GM23338 (cell line): Measurements from ENCODE around the gene AKAP13. TPM values are rescaled to one million over a fixed set of nuclear protein-coding genes. Genes with fewer than 3 reads are reported as not detected.

Source experiments
- ATAC-seq: fragments of 200-7000 bp; cut with Tn5 transposase; 3 replicates; pipeline ENCODE4 v1.9.1; 2020
- DNase-seq: peaks from one replicate; pipeline ENCODE4 v3.0.0-alpha.2; 2015; ENCODE audit warnings: low spot score
- H2AFZ ChIP-seq: fragments of 200-600 bp; sonication (generic); 2 replicates; pipeline ENCODE4 v1.8.0; 2016; ENCODE audit warnings: antibody characterized with exemption, mild to moderate bottlenecking, moderate library complexity
- H3F3A ChIP-seq: fragments of 200-600 bp; sonication (generic); replicated peaks from 2 replicates; pipeline ENCODE4 v1.8.0; 2017; ENCODE audit warnings: antibody characterized with exemption, mixed run types, low read depth
- H3K27ac ChIP-seq: fragments of 200-600 bp; sonication (generic); 2 replicates; pipeline ENCODE4 v1.6.1; 2016; ENCODE audit warnings: low read depth
- H3K27me3 ChIP-seq: fragments of 200-600 bp; sonication (generic); 2 replicates; pipeline ENCODE4 v1.8.0; 2016; ENCODE audit warnings: mild to moderate bottlenecking, mixed run types, moderate library complexity; ENCODE audit not compliant: insufficient read depth
- H3K36me3 ChIP-seq: fragments of 200-600 bp; sonication (generic); 2 replicates; pipeline ENCODE4 v1.8.0; 2016; ENCODE audit warnings: mild to moderate bottlenecking; ENCODE audit not compliant: insufficient read depth
- H3K4me1 ChIP-seq: fragments of 200-600 bp; sonication (generic); 2 replicates; pipeline ENCODE4 v1.8.0; 2016; ENCODE audit warnings: mild to moderate bottlenecking, moderate library complexity; ENCODE audit not compliant: insufficient read depth
- H3K4me2 ChIP-seq: fragments of 200-600 bp; sonication (generic); 2 replicates; pipeline ENCODE4 v1.7.1; 2017; ENCODE audit warnings: mixed run types
- H3K4me3 ChIP-seq: fragments of 200-600 bp; sonication (generic); 2 replicates; pipeline ENCODE4 v1.6.1; 2016; ENCODE audit warnings: mixed run types
- H3K79me2 ChIP-seq: fragments of 200-600 bp; sonication (generic); replicated peaks from 2 replicates; pipeline ENCODE4 v1.8.0; 2017; ENCODE audit warnings: mild to moderate bottlenecking; ENCODE audit not compliant: insufficient read depth
- H3K9me2 ChIP-seq: fragments of 200-600 bp; sonication (generic); 2 replicates; pipeline ENCODE4 v1.8.0; 2017; ENCODE audit not compliant: insufficient read depth
- H4K20me1 ChIP-seq: fragments of 200-600 bp; sonication (generic); replicated peaks from 2 replicates; pipeline ENCODE4 v1.8.0; 2017; ENCODE audit warnings: mild to moderate bottlenecking; ENCODE audit not compliant: insufficient read depth
- H3K27ac Mint-ChIP-seq: 2 replicates; pipeline ENCODE4 v1.8.0; 2020; ENCODE audit warnings: inconsistent platforms, mild to moderate bottlenecking, moderate library complexity, mixed read lengths
- H3K27me3 Mint-ChIP-seq: 3 replicates; pipeline ENCODE4 v1.8.0; 2022; ENCODE audit warnings: low read depth, mild to moderate bottlenecking, moderate library complexity, mixed read lengths, inconsistent platforms; ENCODE audit not compliant: insufficient read depth, poor library complexity
- H3K36me3 Mint-ChIP-seq: 3 replicates; pipeline ENCODE4 v1.8.0; 2021; ENCODE audit warnings: low read depth, mild to moderate bottlenecking, inconsistent platforms, moderate library complexity, mixed read lengths
- H3K4me1 Mint-ChIP-seq: 3 replicates; pipeline ENCODE4 v1.8.0; 2020; ENCODE audit warnings: mild to moderate bottlenecking, inconsistent platforms, mixed read lengths
- H3K4me3 Mint-ChIP-seq: 3 replicates; pipeline ENCODE4 v1.8.0; 2021; ENCODE audit warnings: moderate library complexity, mild to moderate bottlenecking, inconsistent platforms, mixed read lengths
- H3K9me3 Mint-ChIP-seq: 3 replicates; pipeline ENCODE4 v1.8.0; 2020; ENCODE audit warnings: moderate library complexity, mild to moderate bottlenecking, inconsistent platforms, mixed read lengths
- CREB1 ChIP-seq: fragments of 250-450 bp; sonication (Bioruptor Pico); IDR thresholded peaks from 2 replicates; pipeline ENCODE4 v1.5.0; 2020; ENCODE audit warnings: low read depth, mild to moderate bottlenecking, moderate library complexity
- EZH2phosphoT487 ChIP-seq: fragments of 200-600 bp; sonication (generic); IDR thresholded peaks from one replicate; pipeline ENCODE4 v1.8.1; 2018; ENCODE audit warnings: antibody characterized with exemption; ENCODE audit not compliant: unreplicated experiment
- JUNB ChIP-seq: IDR thresholded peaks from one replicate; pipeline ENCODE4 v1.6.1; 2016; ENCODE audit warnings: antibody characterized with exemption; ENCODE audit not compliant: unreplicated experiment
- POLR2AphosphoS5 ChIP-seq: IDR thresholded peaks from 2 replicates; pipeline ENCODE4 v1.6.1; 2016; ENCODE audit warnings: antibody characterized with exemption, low read depth
- ZNF331 ChIP-seq: fragments of 250-450 bp; sonication (Bioruptor Pico); IDR thresholded peaks from 2 replicates; pipeline ENCODE4 v1.5.0; 2020; ENCODE audit warnings: low read depth, mild to moderate bottlenecking, moderate library complexity
- ZNF462 ChIP-seq: fragments of 250-450 bp; sonication (Bioruptor Pico); IDR thresholded peaks from 2 replicates; pipeline ENCODE4 v1.5.0; 2020; ENCODE audit warnings: mild to moderate bottlenecking, moderate library complexity
- polyA plus RNA-seq: library from polyadenylated mRNA; unstranded; fragments of >200 nt; fragmentation: Nextera tagmentation; extraction: Ambion mirVana; gene quantifications from 2 replicates; pipeline ENCODE4 v1.2.1, GENCODE V29; 2016
- total RNA-seq: library from RNA; depleted of rRNA; stranded (reverse); fragments of >200 nt; shearing (Covaris generic); gene quantifications from 2 replicates; pipeline ENCODE4 v1.2.3, GENCODE V29; 2014
- TF ChIP-seq, protein P1 (sequence below): IDR thresholded peaks from 2 replicates; pipeline ENCODE4 v1.6.1; 2016; ENCODE audit warnings: antibody characterized with exemption

Gene AKAP13
- total and polyA plus RNA-seq, 2 experiments from 2014 or later: 46.2 to 60.7 TPM

DNA sequence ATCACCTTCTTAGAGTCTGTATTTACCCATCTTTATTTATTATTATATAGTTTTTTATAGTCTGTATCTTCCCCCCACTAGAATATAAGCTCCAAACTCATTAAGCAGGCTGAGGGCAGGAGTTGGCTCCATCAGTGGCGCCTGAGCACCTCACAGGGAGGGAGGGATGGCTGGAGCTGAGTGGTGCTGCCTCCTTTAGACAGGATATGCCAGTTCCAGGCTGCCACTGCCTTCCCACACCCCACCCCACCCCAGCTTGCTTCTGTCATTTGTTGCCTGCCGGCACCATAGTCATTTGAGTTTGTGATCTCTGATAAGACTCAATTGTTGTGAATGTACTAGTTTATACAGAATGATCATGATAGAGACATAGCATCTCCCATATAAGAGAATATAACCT lies 328.8 kb downstream of the AKAP13 start (continued):
- TF ChIP-seq ZNF462 (CRISPR knock-in tag) (no peak), POLR2AphosphoS5 (no peak), JUNB (no peak)

DNA sequence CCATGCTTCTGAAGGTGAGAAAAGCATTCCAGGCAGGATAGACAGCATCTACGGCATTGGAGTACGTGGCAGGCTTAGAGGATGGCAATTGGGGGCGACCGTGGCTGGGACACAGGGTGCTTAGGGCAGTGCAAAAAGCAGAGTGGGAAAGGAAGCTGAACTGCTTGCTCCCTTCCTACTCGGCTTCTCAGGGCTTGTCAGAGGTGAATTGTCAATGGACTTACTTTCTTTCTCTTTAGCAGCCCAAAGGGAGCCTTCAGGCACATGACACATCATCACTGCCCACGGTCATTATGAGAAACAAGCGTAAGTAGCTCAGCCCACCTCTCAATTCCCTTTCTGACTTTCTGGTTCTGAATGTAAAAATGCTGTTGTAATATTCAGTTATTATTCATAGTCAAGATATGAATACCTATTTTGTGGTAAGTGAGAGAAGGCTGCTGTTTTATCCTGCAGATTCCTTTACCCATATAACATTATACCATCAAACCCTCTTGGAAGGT lies 330.0 kb downstream of the AKAP13 start:
- H3K36me3 Mint-ChIP-seq: peaks cover 18% of the 10 kb centered on the region

More for the DNA sequence above, 330.0 kb downstream of the AKAP13 start:
- H4K20me1 ChIP-seq: 0 out of 2 replicates have a peak, but pooled peaks cover 4% of the 10 kb centered on the region
- no peak overlapping the region for H2AFZ ChIP-seq
- ATAC-seq: no peak
- H3K9me2 ChIP-seq: no peaks in the 10 kb centered on the region
- no peaks in the 10 kb centered on the region for H3K27me3 ChIP-seq
- no peaks in the 10 kb centered on the region; the same call in 1 of the 2 replicates for H3K4me1 ChIP-seq
- H3K27ac Mint-ChIP-seq: 0 out of 2 replicates have a peak overlapping the region, but pooled peaks have one; percentile 9
- no peaks in the 10 kb centered on the region for H3K9me3 Mint-ChIP-seq
- H3K27me3 Mint-ChIP-seq: no peaks in the 10 kb centered on the region
- H3K4me3 ChIP-seq: no peak overlapping the region
- TF ChIP-seq CREB1 (CRISPR knock-in tag): no peak
- no peak for TF ChIP-seq ZNF331 (CRISPR knock-in tag)
- no peak for TF ChIP-seq EZH2phosphoT487
- TF ChIP-seq, protein P1, sequence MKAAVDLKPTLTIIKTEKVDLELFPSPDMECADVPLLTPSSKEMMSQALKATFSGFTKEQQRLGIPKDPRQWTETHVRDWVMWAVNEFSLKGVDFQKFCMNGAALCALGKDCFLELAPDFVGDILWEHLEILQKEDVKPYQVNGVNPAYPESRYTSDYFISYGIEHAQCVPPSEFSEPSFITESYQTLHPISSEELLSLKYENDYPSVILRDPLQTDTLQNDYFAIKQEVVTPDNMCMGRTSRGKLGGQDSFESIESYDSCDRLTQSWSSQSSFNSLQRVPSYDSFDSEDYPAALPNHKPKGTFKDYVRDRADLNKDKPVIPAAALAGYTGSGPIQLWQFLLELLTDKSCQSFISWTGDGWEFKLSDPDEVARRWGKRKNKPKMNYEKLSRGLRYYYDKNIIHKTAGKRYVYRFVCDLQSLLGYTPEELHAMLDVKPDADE: no peak
- no peak overlapping the region for H3K27ac ChIP-seq
- H3K4me1 Mint-ChIP-seq: peaks cover 11% of the 10 kb centered on the region
- H3K4me3 Mint-ChIP-seq: no peak overlapping the region
- H3K4me2 ChIP-seq: no peak overlapping the region
- DNase-seq: no peak
- no peaks in the 10 kb centered on the region; the same call in 1 of the 2 replicates for H3K36me3 ChIP-seq
- H3F3A ChIP-seq: no peaks in the 10 kb centered on the region
- H3K79me2 ChIP-seq: no peaks in the 10 kb centered on the region
